ENCODE measurements around the gene GALNT8. TPM values are rescaled to one million over a fixed set of nuclear protein-coding genes. Genes with fewer than 3 reads are reported as not detected.

Gene GALNT8
- total and polyA plus RNA-seq, 10 of the 15 experiments (the other 5 are each of a cell fraction or from before 2014, with no cell fraction given) = 0.14 to 0.81 (median 0.31) TPM; not detected in 1

- no peak overlapping the region for H2AFZ ChIP-seq (ENCODE audit: control insufficient read depth, low read depth, low read length)
- ATAC-seq (no peak), DNase-seq (ENCODE audit: low read depth, low spot score) (no peak), FAIRE-seq (no peak)
- RAD21 ChIA-PET (ENCODE audit: unreplicated experiment) = no interaction called here
- SMC1A ChIA-PET (ENCODE audit: uncharacterized antibody, unreplicated experiment) = no interaction called here
- no peaks in the 10 kb centered on the region for H3K36me3 ChIP-seq (ENCODE audit: control insufficient read depth in 2 of 2, insufficient read depth in 2 of 2, low read length in 1 of 2)
- H3K4me1 ChIP-seq (ENCODE audit: control insufficient read depth, insufficient read depth, low read length) = peaks cover 5% of the 10 kb centered on the region; the same call in 1 of the 2 replicates
- H3K4me2 ChIP-seq (ENCODE audit: control insufficient read depth, insufficient read depth) = no peak overlapping the region
- in situ Hi-C loops (cut with MboI) (no loop called here), intact Hi-C loops (cut with micrococcal nuclease; ENCODE audit: unreplicated experiment) (no loop called here)
- no TSS peak for BruUV-seq (replicated peaks)
- TF ChIP-seq IRF3 (IDR thresholded peaks at IDR 0.05) = no peak
- peaks cover 0 to 5% of the 10 kb centered on the region in 2 experiments; a peak in 2 of 4 replicates for H3K27me3 ChIP-seq (replicated peaks in 1 of 2; ENCODE audit: control insufficient read depth in 2 of 2, insufficient read depth in 2 of 2, low read length in 1 of 2)
- CTCF ChIA-PET = no interaction called here
- no peak overlapping the region for H3K9ac ChIP-seq (ENCODE audit: control insufficient read depth, insufficient read depth, low read length)
- H3K27ac ChIP-seq (ENCODE audit: control insufficient read depth, insufficient read depth) = no peak overlapping the region
- no peaks in the 10 kb centered on the region for H4K20me1 ChIP-seq (ENCODE audit: control insufficient read depth, insufficient read depth)
- POLR2A ChIA-PET = no interaction called here
- WGBS (ENCODE audit: insufficient coverage, insufficient replicate concordance, low lambda C conversion rate, missing lambda C conversion rate) = 96% methylated on average over 4 of the region's 4 CpGs
- no peak overlapping the region for H3K4me3 ChIP-seq
- no peaks in the 10 kb centered on the region for H3K9me3 ChIP-seq (replicated peaks; ENCODE audit: control insufficient read depth, insufficient read depth, low read length)
- H3K79me2 ChIP-seq (ENCODE audit: control insufficient read depth, insufficient read depth, low read length) = no peaks in the 10 kb centered on the region
Measured at GRCh38 chr12:4734625-4735340, 14.6 kb downstream of the GALNT8 start.

- Histone ChIP-seq H2AFZ (ENCODE audit: control insufficient read depth, low read depth, low read length) (no peak overlapping the region), H3K9me3 (replicated peaks; ENCODE audit: control insufficient read depth, insufficient read depth, low read length) (no peaks in the 10 kb centered on the region), H3K9ac (ENCODE audit: control insufficient read depth, insufficient read depth, low read length) (no peak overlapping the region), H3K27ac (ENCODE audit: control insufficient read depth, insufficient read depth) (no peak overlapping the region), H4K20me1 (ENCODE audit: control insufficient read depth, insufficient read depth) (no peaks in the 10 kb centered on the region), H3K27me3 (replicated peaks in 1 of 2; ENCODE audit: control insufficient read depth in 2 of 2, insufficient read depth in 2 of 2, low read length in 1 of 2) (peaks cover 0 to 5% of the 10 kb centered on the region in 2 experiments; a peak in 2 of 4 replicates), H3K79me2 (ENCODE audit: control insufficient read depth, insufficient read depth, low read length) (no peaks in the 10 kb centered on the region), H3K4me1 (ENCODE audit: control insufficient read depth, insufficient read depth, low read length) (peaks cover 5% of the 10 kb centered on the region; the same call in 1 of the 2 replicates), H3K36me3 (ENCODE audit: control insufficient read depth in 2 of 2, insufficient read depth in 2 of 2, low read length in 1 of 2) (no peaks in the 10 kb centered on the region), H3K4me2 (ENCODE audit: control insufficient read depth, insufficient read depth) (no peak overlapping the region), H3K4me3 (no peak overlapping the region)
- no peak for TF ChIP-seq FOXM1 (IDR thresholded peaks at IDR 0.05; ENCODE audit: low read depth, low read length)
- no peak for TF ChIP-seq ZNF274 (IDR thresholded peaks at IDR 0.05; ENCODE audit: insufficient read depth, insufficient read length)
- no peak for TF ChIP-seq NRF1 (conservative IDR thresholded peaks at IDR 0.05; ENCODE audit: low read depth, low read length)
- no peak for TF ChIP-seq PAX8 (IDR thresholded peaks at IDR 0.05)
- no peak for TF ChIP-seq ESRRA (IDR thresholded peaks at IDR 0.05; ENCODE audit: low read length)
- TF ChIP-seq MTA2 (IDR thresholded peaks at IDR 0.05; ENCODE audit: low read depth) = no peak
- TF ChIP-seq KDM1A (IDR thresholded peaks at IDR 0.05; ENCODE audit: borderline replicate concordance) = no peak
- no peak for TF ChIP-seq POU2F2 (IDR thresholded peaks at IDR 0.05; ENCODE audit: borderline replicate concordance, low read depth, low read length)
- no peak for TF ChIP-seq EP300 (IDR thresholded peaks at IDR 0.05; ENCODE audit: borderline replicate concordance in 1 of 2, control insufficient read depth in 1 of 2, low read depth in 2 of 2, low read length in 2 of 2)
- no peak for TF ChIP-seq TBL1XR1 (IDR thresholded peaks at IDR 0.05; ENCODE audit: low read depth, low read length)
- no peak for TF ChIP-seq JUNB (IDR thresholded peaks at IDR 0.05)
- no peak for TF ChIP-seq E2F4 (IDR thresholded peaks at IDR 0.05; ENCODE audit: low read depth, low read length)
- TF ChIP-seq YY1 (IDR thresholded peaks at IDR 0.05; ENCODE audit: low read depth, low read length) = no peak
- no peak for TF ChIP-seq MYB (IDR thresholded peaks at IDR 0.05; ENCODE audit: borderline replicate concordance, low read depth, low read length)
- TF ChIP-seq TAF1 (IDR thresholded peaks at IDR 0.05; ENCODE audit: borderline replicate concordance, low read depth, low read length) = no peak
- no peak for TF ChIP-seq RBBP5 (conservative IDR thresholded peaks at IDR 0.05)
- no peak for TF ChIP-seq HDAC6 (IDR thresholded peaks at IDR 0.05; ENCODE audit: unreplicated experiment)
- DNase-seq (ENCODE audit: low read depth, low spot score) (no peak), FAIRE-seq (no peak), ATAC-seq (no peak)
- 4% methylated on average over 1 of the region's 1 CpG for WGBS (ENCODE audit: insufficient coverage, insufficient replicate concordance, low lambda C conversion rate, missing lambda C conversion rate)
- in situ Hi-C loops (cut with MboI) (no loop called here), intact Hi-C loops (cut with micrococcal nuclease; ENCODE audit: unreplicated experiment) (no loop called here)
- no TSS peak for BruUV-seq (replicated peaks)
- ChIA-PET CTCF (no interaction called here), RAD21 (ENCODE audit: unreplicated experiment) (no interaction called here), POLR2A (no interaction called here), SMC1A (ENCODE audit: uncharacterized antibody, unreplicated experiment) (no interaction called here)
Measured at GRCh38 chr12:4736091-4736490, 15.9 kb downstream of the GALNT8 start.
